Heart right ventricle (tissue), 16 donors: ENCODE measurements around the gene NEDD8. TPM values are rescaled to one million over a fixed set of nuclear protein-coding genes. Genes with fewer than 3 reads are reported as not detected.
A peak's percentile ranks its signal among the peaks of the same experiment; 100 is the strongest.

Source experiments
- ATAC-seq, 8 donors: fragments of 200-7000 bp; cut with Tn5 transposase; one replicate each; pipeline ENCODE4 v1.9.1; 2020; ENCODE audit warnings: mild to moderate bottlenecking in 8 of 8, moderate library complexity in 8 of 8, moderate number of reproducible peaks in 1 of 8
- DNase-seq, 2 donors: peaks; one replicate each; pipeline ENCODE4 v3.0.0-alpha.2; 2020
- H3K27ac ChIP-seq, 10 donors: fragments of 200-600 bp; sonication (generic) in 2 of 10; one replicate each; pipeline versions ENCODE4 v1.5.0 to v1.8.0; 2020 to 2022; ENCODE audit warnings: mild to moderate bottlenecking in 3 of 10
- H3K27me3 ChIP-seq, 7 donors: fragments of 200-600 bp; one replicate each; pipeline ENCODE4 v1.8.0; 2021 to 2022; ENCODE audit warnings: mild to moderate bottlenecking in 2 of 7
- H3K36me3 ChIP-seq, 9 donors: fragments of 200-600 bp; sonication (generic) in 1 of 9; one replicate each; pipeline versions ENCODE4 v1.5.0 to v1.8.0; 2020 to 2022; ENCODE audit warnings: mild to moderate bottlenecking in 2 of 9
- H3K4me1 ChIP-seq, 9 donors: fragments of 200-600 bp; sonication (generic) in 1 of 9; one replicate each; pipeline versions ENCODE4 v1.5.0 to v1.8.0; 2020 to 2022; ENCODE audit warnings: mild to moderate bottlenecking in 4 of 9
- H3K4me3 ChIP-seq, 10 donors: fragments of 200-600 bp; sonication (generic) in 2 of 10; one replicate each; pipeline versions ENCODE4 v1.5.0 to v1.8.0; 2020 to 2022; ENCODE audit warnings: mild to moderate bottlenecking in 7 of 10, moderate library complexity in 2 of 10
- H3K9me3 ChIP-seq, 11 donors: fragments of 200-600 bp in 10 of 11; sonication (generic) in 2 of 11; one replicate each; pipeline versions ENCODE4 v1.5.0 to v1.8.0; 2013 to 2022; ENCODE audit warnings: mild to moderate bottlenecking in 2 of 11, control low read depth in 1 of 11, moderate library complexity in 1 of 11
- CTCF ChIP-seq, 9 donors: fragments of 200-600 bp; sonication (generic) in 2 of 9; IDR thresholded peaks; one replicate each; pipeline versions ENCODE4 v1.5.0 to v1.8.0; 2021 to 2022; ENCODE audit warnings: antibody characterized with exemption in 9 of 9, mild to moderate bottlenecking in 5 of 9, moderate library complexity in 1 of 9
- WGBS, 2 donors: extraction: QIAGEN DNeasy Blood & Tissue Kit; methylation state at CpG; one replicate each; pipeline ENCODE4 v1.1.7; 2013; ENCODE audit warnings: inconsistent platforms in 1 of 2; 5-methylcytosine and 5-hydroxymethylcytosine counted together
- intact Hi-C, 10 donors: fragments of 100-400 bp; cut with DNase I; formaldehyde crosslinking; loops; one replicate each; pipeline versions ENCODE4 v1.11.1 to v1.14.2; 2022
- long read RNA-seq, 3 donors: library from polyadenylated mRNA; unstranded; transcript quantifications; one replicate each; pipeline ENCODE4 v2.0.0, GENCODE V29; 2020 to 2021
- polyA plus RNA-seq, 2 donors: library from polyadenylated mRNA; stranded (reverse); fragments of 200-250 nt; gene quantifications; one replicate each; pipeline ENCODE4 v1.2.3, GENCODE V29; 2013
- total RNA-seq, 10 donors: library from RNA; stranded (reverse); fragmentation: NEBNext Ultra II Directional in 3 of 10; extraction: Animal tissue kit (Norgen Biotek cat#: 25700) in 3 of 10; gene quantifications; one replicate each; pipeline versions ENCODE4 v1.2.1 to v1.2.4, GENCODE V29; 2021 to 2023
- donor health status: Arrhythmogenic right ventricular cardiomyopathy.
- donor health status: ischemic (EF 13 %, LVEDD 7.1; RV severe dilation, severe dysfunction).
- donor health status: healthy with polysubstance abuse.
- donor health status: DM: no; HTN: yes; CAD: no.
- donor health status: DM: no; HTN: no; CAD: no.
- donor health status: ischemic (EF 25% LVEDD 6.9; RV normal size, moderate dysfunction).
- donor health status: ischemic (EF 25% LVEDD 5.7; RV mildly dilated, moderate dysfunction).
- donor health status: healthy.
- donor health status: DM: yes; HTN: yes; CAD: no.
- donor health status: Ischemic cardiomyopathy.
- donor health status: ischemic (EF 35%, LVEDD 5.7; RV mildly dilated, moderate dysfunction).
- donor health status: nonischemic (EF 11% LVEDD 7.7; RV severe dilation, severe dysfunction).
- donor health status: DM: yes; HTN: yes; CAD: no.
- donor health status: PGD.
- donor health status: ischemic (EF 29% LVEDD 5.4; RV normal size, mild dysfunction).
- donor health status: nonischemic (EF 23%, LVEDD 6.1; RV moderate dilation, normal function).

Gene NEDD8
- total RNA-seq, result 100 to 1,000 TPM; 178 to 228 (median 199) TPM
- 100 to 1,000 TPM; 154 to 325 TPM for polyA plus RNA-seq
- long read RNA-seq, donor 1, transcript NEDD8-201 (4 exons, 708 nt), result major isoform, 71 of 78 reads
- long read RNA-seq, donor 1, partial matches to known transcripts, result 0 of 78 reads
- long read RNA-seq, donor 1, other reads (novel, unspliced or antisense), result 5 of 78 reads
- long read RNA-seq, donor 2, transcript NEDD8-201 (4 exons, 708 nt), result major isoform, 70 of 74 reads
- long read RNA-seq, donor 2, partial matches to known transcripts, result 0 of 74 reads
- long read RNA-seq, donor 2, other reads (novel, unspliced or antisense), result 3 of 74 reads
- long read RNA-seq, donor 3, transcript NEDD8-201 (4 exons, 708 nt), result major isoform, 17 of 19 reads
- long read RNA-seq, donor 3, partial matches to known transcripts, result 0 of 19 reads
- long read RNA-seq, donor 3, other reads (novel, unspliced or antisense), result 0 of 19 reads

- Histone ChIP-seq H3K9me3 (no peaks in the 10 kb centered on the region), H3K27ac (peak within 1 kb of the TSS; percentile 74 to 97 (median 90)), H3K36me3 (peaks cover 0 to 45% (median 16%) of the 10 kb centered on the region in 9 donors), H3K27me3 (no peaks in the 10 kb centered on the region), H3K4me1 (peaks cover 18 to 47% (median 34%) of the 10 kb centered on the region in 9 donors), H3K4me3 (peak within 1 kb of the TSS; percentile 65 to 97 (median 91))
- no peak for TF ChIP-seq CTCF (IDR thresholded peaks at IDR 0.05)
- 0% methylated on average over 30 of the region's 30 CpGs for WGBS, 2 donors
- ATAC-seq, result peak; percentile 89 to 96 (median 91)
- DNase-seq, result peak; percentile 90 to 94
- intact Hi-C loops, result loop anchor here in 2 of 10 donors (2.0 to 10.0 kb wide), 2 partner anchors 43 to 203 kb away; partner anchors contain the start of gene IPO4 (in 1 of the 2)
Observed at GRCh38 chr14:24232121-24232644, at the start of gene NEDD8. Gene NEDD8 (minus strand): TSS chr14:24232367. CDS start chr14:24232267, 100 bp downstream.

GRCh38 chr14:24281636-24282035 lies 49.5 kb upstream of the NEDD8 start:
- ATAC-seq (no peak), DNase-seq (no peak)
- no peak for TF ChIP-seq CTCF (IDR thresholded peaks at IDR 0.05)
- 93 to 95% methylated on average over 7 of the region's 7 CpGs for WGBS, 2 donors
- Histone ChIP-seq H3K9me3 (no peaks in the 10 kb centered on the region), H3K36me3 (no peaks in the 10 kb centered on the region), H3K4me1 (peaks cover 0 to 62% (median 15%) of the 10 kb centered on the region in 9 donors), H3K27me3 (no peaks in the 10 kb centered on the region), H3K27ac (peak overlapping the region in 1 of 10 donors; percentile 72), H3K4me3 (no peak overlapping the region)
- intact Hi-C loops, result no loop called here

GRCh38 chr14:24280797-24281460 lies 48.8 kb upstream of the NEDD8 start:
- peak in 5 of 8 donors; percentile 27 to 60 (median 42) for ATAC-seq
- intact Hi-C loops, result no loop called here
- WGBS, 2 donors, result 65 to 74% methylated on average over 6 of the region's 6 CpGs

More at GRCh38 chr14:24280797-24281460, 48.8 kb upstream of the NEDD8 start:
- Histone ChIP-seq H3K9me3 (no peaks in the 10 kb centered on the region), H3K27me3 (no peaks in the 10 kb centered on the region), H3K27ac (peak overlapping the region in 6 of 10 donors; percentile 10 to 72 (median 30)), H3K4me3 (no peak overlapping the region), H3K36me3 (no peaks in the 10 kb centered on the region), H3K4me1 (peaks cover 0 to 69% (median 15%) of the 10 kb centered on the region in 9 donors)
- no peak for TF ChIP-seq CTCF (IDR thresholded peaks at IDR 0.05)
- DNase-seq, result no peak
